ENCODE results near the gene HSBP1. TPM values are rescaled to one million over a fixed set of nuclear protein-coding genes. Genes with fewer than 3 reads are reported as not detected.

HSBP1 gene
- total RNA-seq, 1 donor from 2014 or later = 197 TPM

- Mint-ChIP-seq H3K27me3 (peaks cover 3% of the 10 kb centered on the region), H3K36me3 (ENCODE audit: insufficient read depth) (no peaks in the 10 kb centered on the region), H3K9me3 (ENCODE audit: low read depth) (no peaks in the 10 kb centered on the region), H3K4me1 (ENCODE audit: low read depth) (no peaks in the 10 kb centered on the region), H3K4me3 (ENCODE audit: low read depth) (no peak overlapping the region), H3K27ac (peak overlapping the region; percentile 20)
- DNase-seq (ENCODE audit: low spot score, unreplicated experiment) = no peak
- TF ChIP-seq CTCF (IDR thresholded peaks at IDR 0.05; ENCODE audit: unreplicated experiment) = no peak
Observed at GRCh38 chr16:83830769-83831455, 23.1 kb downstream of the HSBP1 start.

GRCh38 chr16:83831456-83831987 is 23.7 kb downstream of the HSBP1 start:
- no peak overlapping the region for H3K4me3 Mint-ChIP-seq (ENCODE audit: low read depth)
- TF ChIP-seq CTCF (IDR thresholded peaks at IDR 0.05; ENCODE audit: unreplicated experiment) = no peak
- H3K27ac Mint-ChIP-seq = no peak overlapping the region
- no peaks in the 10 kb centered on the region for H3K9me3 Mint-ChIP-seq (ENCODE audit: low read depth)
- H3K27me3 Mint-ChIP-seq = peaks cover 3% of the 10 kb centered on the region
- no peaks in the 10 kb centered on the region for H3K4me1 Mint-ChIP-seq (ENCODE audit: low read depth)
- H3K36me3 Mint-ChIP-seq (ENCODE audit: insufficient read depth) = no peaks in the 10 kb centered on the region
- no peak for DNase-seq (ENCODE audit: low spot score, unreplicated experiment)

GRCh38 chr16:83833921-83834320 is 26.1 kb downstream of the HSBP1 start:
- TF ChIP-seq CTCF (IDR thresholded peaks at IDR 0.05; ENCODE audit: unreplicated experiment) = no peak
- Mint-ChIP-seq H3K9me3 (ENCODE audit: low read depth) (peaks cover 2% of the 10 kb centered on the region), H3K36me3 (ENCODE audit: insufficient read depth) (no peaks in the 10 kb centered on the region), H3K4me1 (ENCODE audit: low read depth) (no peaks in the 10 kb centered on the region), H3K27me3 (no peaks in the 10 kb centered on the region), H3K4me3 (ENCODE audit: low read depth) (no peak overlapping the region), H3K27ac (no peak overlapping the region)
- no peak for DNase-seq (ENCODE audit: low spot score, unreplicated experiment)

- Mint-ChIP-seq H3K27me3 (no peaks in the 10 kb centered on the region), H3K27ac (no peak overlapping the region), H3K4me3 (ENCODE audit: low read depth) (no peak overlapping the region), H3K4me1 (ENCODE audit: low read depth) (no peaks in the 10 kb centered on the region), H3K9me3 (ENCODE audit: low read depth) (peaks cover 7% of the 10 kb centered on the region), H3K36me3 (ENCODE audit: insufficient read depth) (no peaks in the 10 kb centered on the region)
- DNase-seq (ENCODE audit: low spot score, unreplicated experiment) = no peak
- TF ChIP-seq CTCF (IDR thresholded peaks at IDR 0.05; ENCODE audit: unreplicated experiment) = no peak
Observed at GRCh38 chr16:83835586-83836566, 28.1 kb downstream of the HSBP1 start.

- TF ChIP-seq CTCF (IDR thresholded peaks at IDR 0.05; ENCODE audit: unreplicated experiment) = no peak
- Mint-ChIP-seq H3K9me3 (ENCODE audit: low read depth) (peaks cover 7% of the 10 kb centered on the region), H3K36me3 (ENCODE audit: insufficient read depth) (no peaks in the 10 kb centered on the region), H3K27ac (no peak overlapping the region), H3K4me3 (ENCODE audit: low read depth) (no peak overlapping the region), H3K4me1 (ENCODE audit: low read depth) (peaks cover 5% of the 10 kb centered on the region), H3K27me3 (no peaks in the 10 kb centered on the region)
- no peak for DNase-seq (ENCODE audit: low spot score, unreplicated experiment)
Observed at GRCh38 chr16:83837566-83837965, 29.8 kb downstream of the HSBP1 start.
